ENCODE data around the gene ARHGEF7. TPM values are rescaled to one million over a fixed set of nuclear protein-coding genes. Genes with fewer than 3 reads are reported as not detected.

Gene ARHGEF7
- total RNA-seq, 1 donor from 2014 or later, result 104 TPM

- DNase-seq (ENCODE audit: low spot score), result no peak
Measured at GRCh38 chr13:111219950-111220349, 104.8 kb downstream of the ARHGEF7 start.

- DNase-seq (ENCODE audit: low spot score), result no peak
Measured at GRCh38 chr13:111225166-111225565, 110.1 kb downstream of the ARHGEF7 start.

DNA sequence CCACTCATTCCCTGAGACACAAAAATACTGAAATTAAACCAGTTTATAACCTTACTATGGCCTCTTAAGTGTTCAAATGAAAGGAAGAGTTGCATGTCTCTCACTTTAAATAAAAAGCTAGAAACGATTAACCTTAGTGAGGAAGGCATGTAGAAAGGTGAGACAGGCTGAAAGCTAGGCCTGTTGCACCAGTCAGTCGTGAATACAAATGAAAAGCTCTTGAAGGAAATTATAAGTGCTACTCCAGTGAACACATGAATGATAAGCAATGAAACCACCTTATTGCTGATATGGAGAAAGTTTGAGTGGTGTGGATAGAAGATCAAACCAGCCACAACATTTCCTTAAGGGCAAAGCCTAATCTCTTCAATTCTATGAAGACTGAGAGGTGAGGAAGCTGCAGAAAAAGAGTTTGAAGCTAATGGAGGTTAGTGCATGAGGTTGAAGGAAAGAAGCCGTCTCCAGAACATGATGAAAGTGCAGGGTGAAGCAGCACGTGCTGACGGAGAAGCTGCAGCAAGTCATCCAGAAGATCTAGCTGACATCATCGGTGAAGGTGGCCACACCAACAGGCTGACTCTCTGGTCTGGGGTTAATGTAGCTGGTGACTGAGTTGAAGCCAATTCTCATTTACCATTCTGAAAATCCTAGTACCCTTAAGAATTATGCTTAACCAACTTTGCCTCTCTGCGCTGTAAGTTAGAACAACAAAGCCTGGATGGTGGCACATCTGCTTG lies 110.9 kb downstream of the ARHGEF7 start:
- no peak for DNase-seq (ENCODE audit: low spot score)

GRCh38 chr13:111227405-111227804 lies 112.3 kb downstream of the ARHGEF7 start:
- no peak for DNase-seq (ENCODE audit: low spot score)

- DNase-seq (ENCODE audit: low spot score), result no peak
Measured at GRCh38 chr13:111228262-111229144, 113.4 kb downstream of the ARHGEF7 start.

DNA sequence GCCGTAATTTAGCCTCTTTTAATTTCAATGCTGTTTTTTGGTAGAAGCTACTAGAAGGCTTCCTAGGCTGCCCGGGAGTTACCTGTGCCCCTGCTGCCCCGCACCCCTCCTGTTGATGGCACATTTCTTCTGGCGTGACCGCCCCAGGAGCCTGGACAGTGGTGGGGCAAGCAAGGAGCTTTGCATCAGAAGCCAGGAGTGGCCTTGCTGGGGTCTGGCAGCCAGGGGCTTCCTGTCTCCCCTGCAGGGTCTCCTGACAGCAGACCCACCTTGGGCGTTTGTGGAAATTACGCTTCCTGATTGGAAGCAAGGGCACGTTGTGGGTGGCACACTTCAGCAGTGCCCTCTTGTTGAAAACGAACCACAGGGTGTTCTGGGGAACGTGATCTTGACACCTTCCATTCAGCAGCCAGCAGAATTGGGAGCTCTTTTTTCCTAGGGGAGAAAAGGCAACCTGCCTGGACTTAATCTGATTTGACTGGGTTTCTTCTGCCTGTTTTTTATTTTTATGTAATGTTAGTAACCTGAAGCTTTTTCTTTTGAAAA lies 115.3 kb downstream of the ARHGEF7 start:
- no peak for DNase-seq (ENCODE audit: low spot score)

DNA sequence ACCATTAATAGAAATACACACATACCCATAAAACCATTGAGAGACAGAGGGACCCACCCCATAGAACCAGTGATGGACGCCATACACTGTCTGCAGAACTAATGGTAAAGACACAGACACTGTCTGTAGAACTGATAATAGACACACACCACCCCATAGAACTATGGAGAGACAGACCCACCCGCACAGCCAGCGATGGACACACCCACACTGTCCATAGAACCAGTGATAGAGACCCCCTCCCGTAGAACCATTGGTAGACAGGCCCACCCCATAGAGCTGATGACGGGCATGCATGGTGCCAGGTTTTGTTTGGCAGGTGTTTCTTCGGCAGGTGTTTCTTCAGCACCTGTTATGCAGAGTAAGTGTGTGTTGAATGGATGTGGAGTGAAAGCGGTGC lies 117.1 kb downstream of the ARHGEF7 start:
- DNase-seq (ENCODE audit: low spot score), result no peak

- no peak for DNase-seq (ENCODE audit: low spot score)
Measured at GRCh38 chr13:111233080-111233479, 118.0 kb downstream of the ARHGEF7 start.

- DNase-seq (ENCODE audit: low spot score), result no peak
Measured at GRCh38 chr13:111239764-111240670, 124.9 kb downstream of the ARHGEF7 start.

GRCh38 chr13:111241006-111241755 lies 126.1 kb downstream of the ARHGEF7 start:
- no peak for DNase-seq (ENCODE audit: low spot score)

- no peak for DNase-seq (ENCODE audit: low spot score)
Measured at GRCh38 chr13:111241862-111242261, 126.8 kb downstream of the ARHGEF7 start.

DNA sequence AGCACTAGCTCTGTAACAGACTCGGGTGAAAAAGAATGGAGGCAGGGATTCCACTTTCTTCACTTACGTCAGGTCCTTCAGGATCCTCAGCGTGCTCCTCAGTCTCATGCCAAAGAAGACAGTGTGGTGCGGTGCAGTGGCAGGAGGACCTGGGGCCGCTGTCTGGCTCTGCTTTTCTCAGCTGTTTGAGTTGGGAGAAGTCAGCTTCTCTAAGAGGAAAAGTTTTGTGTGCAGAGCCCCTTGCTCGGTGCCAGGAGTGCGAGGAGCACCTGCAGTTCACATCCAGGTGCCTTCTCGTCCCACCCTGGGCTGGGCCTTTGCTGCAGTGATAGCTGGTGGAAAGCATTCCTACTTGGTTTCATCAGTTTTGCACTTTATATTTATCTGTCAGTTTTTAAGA lies 127.5 kb downstream of the ARHGEF7 start:
- no peak for DNase-seq (ENCODE audit: low spot score)

DNA sequence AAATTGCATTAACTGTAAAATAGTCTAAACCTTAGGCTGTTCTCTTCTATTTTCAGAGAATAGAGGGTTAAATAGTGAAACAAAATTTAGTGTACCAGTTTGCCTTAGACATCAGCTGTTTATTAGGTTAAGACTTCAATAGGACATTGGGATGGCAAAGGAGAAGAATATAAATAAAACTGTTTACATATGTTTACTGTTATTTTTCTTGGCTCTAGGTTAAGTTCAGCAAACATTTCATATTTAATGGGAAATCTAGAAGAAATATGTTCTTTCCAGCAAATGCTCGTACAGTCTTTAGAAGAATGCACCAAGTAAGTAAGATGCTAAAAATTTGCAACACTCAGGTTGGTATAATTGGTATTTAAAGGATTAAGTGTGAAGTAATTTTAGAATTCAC lies 128.9 kb downstream of the ARHGEF7 start:
- DNase-seq (ENCODE audit: low spot score), result no peak

- no peak for DNase-seq (ENCODE audit: low spot score)
Measured at GRCh38 chr13:111245576-111246384, 130.7 kb downstream of the ARHGEF7 start.

DNA sequence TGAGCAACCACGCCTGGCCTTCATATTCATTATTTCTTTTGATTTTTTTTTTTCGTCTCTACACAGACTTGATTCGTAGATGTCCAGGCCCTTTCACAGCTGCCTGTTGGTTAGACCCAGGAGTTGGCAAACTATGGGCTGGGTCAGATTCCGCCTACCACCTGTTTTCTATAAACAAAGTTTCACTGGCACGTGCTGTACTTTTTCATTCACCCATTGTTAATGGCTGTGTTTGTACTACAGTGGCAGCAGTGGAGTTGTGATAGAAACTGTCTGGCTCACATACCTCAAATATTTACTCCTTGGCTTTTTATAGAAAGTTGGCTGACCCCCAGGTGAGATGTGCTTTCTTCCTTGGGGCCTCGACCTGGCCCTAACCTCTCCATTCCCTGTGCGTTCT lies 132.4 kb downstream of the ARHGEF7 start:
- DNase-seq (ENCODE audit: low spot score), result no peak

- DNase-seq (ENCODE audit: low spot score), result no peak
Measured at GRCh38 chr13:111248822-111249221, 133.7 kb downstream of the ARHGEF7 start.

DNA sequence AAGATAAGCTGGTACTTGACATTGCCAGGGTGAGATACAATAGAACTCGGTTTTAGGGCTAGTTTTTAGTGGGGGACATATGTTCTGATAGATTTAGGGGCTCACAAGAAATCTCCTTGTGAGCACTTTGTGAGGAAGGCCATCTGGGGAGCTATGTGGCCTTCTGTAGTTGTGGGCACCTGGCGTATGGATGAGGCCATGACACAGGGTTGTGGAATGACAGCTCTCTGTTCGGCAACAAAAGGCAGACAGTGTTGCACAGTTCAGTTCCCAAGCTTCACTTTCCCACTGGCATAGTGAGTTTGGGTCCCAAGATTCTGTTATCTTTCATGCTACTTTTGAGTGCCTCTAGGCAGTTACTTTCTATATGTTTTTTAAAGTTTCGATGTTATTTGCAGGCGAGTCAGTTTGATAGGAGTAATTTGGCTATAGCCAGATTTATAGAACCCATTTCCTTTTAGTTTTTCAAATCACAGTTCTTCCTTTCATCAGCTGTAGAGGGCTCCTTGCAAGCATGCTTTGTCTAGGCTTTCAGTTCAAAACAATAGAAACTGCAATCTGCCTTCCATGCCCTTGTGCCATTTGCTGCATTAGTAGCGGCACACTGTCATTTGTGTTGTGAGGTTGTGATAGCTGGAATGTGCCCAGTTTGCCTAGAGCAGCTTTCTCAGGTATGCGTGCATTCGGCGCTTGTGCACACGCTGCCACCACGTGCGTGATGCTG lies 134.7 kb downstream of the ARHGEF7 start:
- no peak for DNase-seq (ENCODE audit: low spot score)

- no peak for DNase-seq (ENCODE audit: low spot score)
Measured at GRCh38 chr13:111251646-111252445, 136.7 kb downstream of the ARHGEF7 start.
